Ishikawa (cell line): ENCODE data around the gene TCEAL4.

Experiments used
- CEBPB ChIP-seq: IDR thresholded peaks from 2 replicates; pipeline ENCODE4 v1.6.1; 2012
- CREB1 ChIP-seq: IDR thresholded peaks from 2 replicates; pipeline ENCODE4 v1.6.1; 2012; ENCODE audit warnings: low read depth
- EGR1 ChIP-seq: IDR thresholded peaks from 2 replicates; pipeline ENCODE4 v1.6.1; 2012
- EP300 ChIP-seq: IDR thresholded peaks from 2 replicates; pipeline ENCODE4 v1.6.1; 2012; ENCODE audit warnings: borderline replicate concordance
- FOXM1 ChIP-seq: IDR thresholded peaks from 2 replicates; pipeline ENCODE4 v1.6.1; 2012; ENCODE audit warnings: low read depth, borderline replicate concordance
- MAX ChIP-seq: IDR thresholded peaks from 2 replicates; pipeline ENCODE4 v1.6.1; 2012
- NFIC ChIP-seq: IDR thresholded peaks from 2 replicates; pipeline ENCODE4 v1.6.1; 2012
- RAD21 ChIP-seq: IDR thresholded peaks from 2 replicates; pipeline ENCODE4 v1.6.1; 2012; ENCODE audit warnings: low read depth
- REST ChIP-seq: IDR thresholded peaks from 2 replicates; pipeline ENCODE4 v1.6.1; 2012; ENCODE audit warnings: low read depth, mild to moderate bottlenecking
- TAF1 ChIP-seq: IDR thresholded peaks from 2 replicates; pipeline ENCODE4 v1.6.1; 2012; ENCODE audit warnings: low read depth, mild to moderate bottlenecking
- TCF12 ChIP-seq: IDR thresholded peaks from 2 replicates; pipeline ENCODE4 v1.6.1; 2012; ENCODE audit warnings: low read depth
- TEAD4 ChIP-seq: IDR thresholded peaks from 2 replicates; pipeline ENCODE4 v1.6.1; 2012
- USF1 ChIP-seq: IDR thresholded peaks from 2 replicates; pipeline ENCODE4 v1.6.1; 2012
- YY1 ChIP-seq: IDR thresholded peaks from 2 replicates; pipeline ENCODE4 v1.6.1; 2012; ENCODE audit warnings: low read depth
- ZBTB7A ChIP-seq: IDR thresholded peaks from 2 replicates; pipeline ENCODE4 v1.6.1; 2012; ENCODE audit warnings: low read depth

The TCEAL4 gene

GRCh38 chrX:103607364-103608305 lies 22.3 kb downstream of the TCEAL4 start, which contains the start of gene TCEAL3:
Gene TCEAL3, plus strand, starts transcription at chrX:103607963. Its CDS starts 1,102 bp downstream, at chrX:103609065.
- TF ChIP-seq CREB1, result peak; percentile 28; the same call in 1 of the 2 replicates
- no peak for TF ChIP-seq TCF12
- TF ChIP-seq REST, result no peak
- TF ChIP-seq YY1, result no peak
- peak; percentile 88 for TF ChIP-seq USF1
- no peak for TF ChIP-seq ZBTB7A
- TF ChIP-seq NFIC, result no peak

GRCh38 chrX:103608306-103608963 lies 23.1 kb downstream of the TCEAL4 start:
- TF ChIP-seq TEAD4 (no peak), CEBPB (no peak), EGR1 (no peak), FOXM1 (no peak), NFIC (no peak), YY1 (no peak), USF1 (no peak), ZBTB7A (no peak), TAF1 (no peak), REST (no peak), TCF12 (no peak), MAX (no peak), RAD21 (no peak), EP300 (no peak), CREB1 (no peak)

- no peak for TF ChIP-seq ZBTB7A
- TF ChIP-seq REST, result no peak
- TF ChIP-seq EP300, result no peak
- TF ChIP-seq USF1, result no peak
- TF ChIP-seq NFIC, result no peak
- no peak for TF ChIP-seq TEAD4
- no peak for TF ChIP-seq CREB1
- no peak for TF ChIP-seq RAD21
- no peak for TF ChIP-seq TAF1
- TF ChIP-seq YY1, result no peak
- TF ChIP-seq CEBPB, result no peak
- no peak for TF ChIP-seq TCF12
- no peak for TF ChIP-seq MAX
- TF ChIP-seq FOXM1, result no peak
- no peak for TF ChIP-seq EGR1
Measured at GRCh38 chrX:103610282-103610681, 25.0 kb downstream of the TCEAL4 start.
